ENCODE measurements around the gene NLRP2B. TPM values are rescaled to one million over a fixed set of nuclear protein-coding genes. Genes with fewer than 3 reads are reported as not detected.
"Not testable (repeated sequence)": the region's sequence is repeated elsewhere in the genome, so short reads cannot be mapped to it uniquely, and the experiment has no call there.

NLRP2B gene
- total RNA-seq, 1 experiment from 2014 or later, result not detected

DNA sequence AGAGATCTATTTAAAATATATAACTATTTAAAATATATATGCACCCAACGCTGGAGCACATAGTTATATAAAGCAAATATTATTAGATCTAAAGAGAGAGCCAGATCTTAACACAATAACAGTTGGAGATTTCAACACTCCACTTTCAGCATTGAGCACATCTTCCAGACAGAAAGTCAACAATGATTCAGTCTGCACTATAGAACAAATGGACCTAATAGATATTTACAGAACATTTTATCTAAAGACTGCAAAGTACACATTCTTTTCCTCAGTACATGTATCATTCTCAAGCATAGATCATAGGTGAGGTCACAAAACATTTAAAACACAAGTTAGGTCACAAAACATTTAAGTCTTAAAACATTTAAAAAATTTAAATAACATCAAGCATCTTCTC, 36.4 kb downstream of the NLRP2B start:
- Histone ChIP-seq H3K9me3 (ENCODE audit: low read depth, low read length, poor library complexity, severe bottlenecking) (no peaks in the 10 kb centered on the region), H3K4me1 (ENCODE audit: insufficient read depth, low read length, poor library complexity, severe bottlenecking) (no peaks in the 10 kb centered on the region), H3K36me3 (ENCODE audit: insufficient read depth, low read length, poor library complexity, severe bottlenecking) (no peaks in the 10 kb centered on the region), H3K27me3 (replicated peaks; ENCODE audit: insufficient read depth, low read depth, low read length, poor library complexity) (no peaks in the 10 kb centered on the region), H3K27ac (ENCODE audit: low read depth, low read length, poor library complexity, severe bottlenecking) (no peak overlapping the region), H3K4me3 (ENCODE audit: low read depth, low read length, poor library complexity, severe bottlenecking) (no peak overlapping the region)
- ChIA-PET CTCF (no interaction called here), POLR2A (ENCODE audit: low non-redundant PET) (no interaction called here)
- no peak for DNase-seq (ENCODE audit: low spot score)
- intact Hi-C loops (cut with micrococcal nuclease; ENCODE audit: unreplicated experiment), result no loop called here
- no peak for TF ChIP-seq EZH2 (IDR thresholded peaks at IDR 0.05; ENCODE audit: borderline replicate concordance, low read depth, low read length, poor library complexity, severe bottlenecking)
- TF ChIP-seq, protein P1, sequence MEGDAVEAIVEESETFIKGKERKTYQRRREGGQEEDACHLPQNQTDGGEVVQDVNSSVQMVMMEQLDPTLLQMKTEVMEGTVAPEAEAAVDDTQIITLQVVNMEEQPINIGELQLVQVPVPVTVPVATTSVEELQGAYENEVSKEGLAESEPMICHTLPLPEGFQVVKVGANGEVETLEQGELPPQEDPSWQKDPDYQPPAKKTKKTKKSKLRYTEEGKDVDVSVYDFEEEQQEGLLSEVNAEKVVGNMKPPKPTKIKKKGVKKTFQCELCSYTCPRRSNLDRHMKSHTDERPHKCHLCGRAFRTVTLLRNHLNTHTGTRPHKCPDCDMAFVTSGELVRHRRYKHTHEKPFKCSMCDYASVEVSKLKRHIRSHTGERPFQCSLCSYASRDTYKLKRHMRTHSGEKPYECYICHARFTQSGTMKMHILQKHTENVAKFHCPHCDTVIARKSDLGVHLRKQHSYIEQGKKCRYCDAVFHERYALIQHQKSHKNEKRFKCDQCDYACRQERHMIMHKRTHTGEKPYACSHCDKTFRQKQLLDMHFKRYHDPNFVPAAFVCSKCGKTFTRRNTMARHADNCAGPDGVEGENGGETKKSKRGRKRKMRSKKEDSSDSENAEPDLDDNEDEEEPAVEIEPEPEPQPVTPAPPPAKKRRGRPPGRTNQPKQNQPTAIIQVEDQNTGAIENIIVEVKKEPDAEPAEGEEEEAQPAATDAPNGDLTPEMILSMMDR (conservative IDR thresholded peaks at IDR 0.05; ENCODE audit: low read depth, low read length), result no peak
- no TSS peak for BruUV-seq (replicated peaks)

DNA sequence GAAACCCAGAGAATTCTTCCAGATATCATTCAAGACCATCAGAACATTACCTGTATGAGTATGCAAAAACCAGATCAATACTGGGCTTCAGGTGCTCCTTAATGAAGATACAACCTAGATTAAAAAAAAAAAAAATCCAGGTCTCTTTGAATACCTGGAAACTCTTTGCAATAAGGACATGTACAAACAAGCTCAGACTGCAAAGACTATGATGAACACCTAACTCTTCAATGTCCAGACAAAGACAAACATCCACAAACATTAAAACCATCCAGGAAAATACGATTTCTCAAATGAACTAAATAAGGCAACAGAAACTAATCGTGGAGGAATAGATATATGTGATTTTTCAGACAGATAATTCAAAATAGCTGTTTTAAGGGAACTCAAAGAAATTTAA, 38.7 kb downstream of the NLRP2B start:
- intact Hi-C loops (cut with micrococcal nuclease; ENCODE audit: unreplicated experiment), result no loop called here
- Histone ChIP-seq H3K4me1 (ENCODE audit: insufficient read depth, low read length, poor library complexity, severe bottlenecking) (no peaks in the 10 kb centered on the region), H3K4me3 (ENCODE audit: low read depth, low read length, poor library complexity, severe bottlenecking) (no peak overlapping the region), H3K9me3 (ENCODE audit: low read depth, low read length, poor library complexity, severe bottlenecking) (no peaks in the 10 kb centered on the region), H3K36me3 (ENCODE audit: insufficient read depth, low read length, poor library complexity, severe bottlenecking) (no peaks in the 10 kb centered on the region), H3K27ac (ENCODE audit: low read depth, low read length, poor library complexity, severe bottlenecking) (no peak overlapping the region), H3K27me3 (replicated peaks; ENCODE audit: insufficient read depth, low read depth, low read length, poor library complexity) (no peaks in the 10 kb centered on the region)
- ChIA-PET CTCF (no interaction called here), POLR2A (ENCODE audit: low non-redundant PET) (no interaction called here)
- TF ChIP-seq EZH2 (IDR thresholded peaks at IDR 0.05; ENCODE audit: borderline replicate concordance, low read depth, low read length, poor library complexity, severe bottlenecking), result no peak
- TF ChIP-seq, protein P1 (conservative IDR thresholded peaks at IDR 0.05; ENCODE audit: low read depth, low read length), result no peak
- no peak for DNase-seq (ENCODE audit: low spot score)
- BruUV-seq (replicated peaks), result no TSS peak

DNA sequence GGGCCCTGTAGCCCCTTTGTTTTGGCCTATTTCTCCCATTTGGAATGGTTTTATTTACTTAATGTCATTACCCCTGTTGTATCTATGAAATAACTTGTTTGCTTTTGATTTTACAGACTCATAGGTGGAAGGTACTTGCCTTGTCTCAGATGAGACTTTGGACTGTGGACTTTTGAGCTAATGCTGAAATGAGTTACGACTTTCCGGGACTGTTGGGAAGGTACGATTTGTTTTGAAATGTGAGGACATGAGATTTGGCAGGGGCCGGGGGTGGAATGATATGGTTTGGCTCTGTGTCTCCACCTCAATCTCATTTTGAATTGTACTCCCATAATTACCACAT, 39.4 kb downstream of the NLRP2B start:
- intact Hi-C loops (cut with micrococcal nuclease; ENCODE audit: unreplicated experiment), result no loop called here
- Histone ChIP-seq H3K27me3 (replicated peaks; ENCODE audit: insufficient read depth, low read depth, low read length, poor library complexity) (no peaks in the 10 kb centered on the region), H3K4me1 (ENCODE audit: insufficient read depth, low read length, poor library complexity, severe bottlenecking) (no peaks in the 10 kb centered on the region), H3K9me3 (ENCODE audit: low read depth, low read length, poor library complexity, severe bottlenecking) (no peaks in the 10 kb centered on the region), H3K27ac (ENCODE audit: low read depth, low read length, poor library complexity, severe bottlenecking) (no peak overlapping the region), H3K36me3 (ENCODE audit: insufficient read depth, low read length, poor library complexity, severe bottlenecking) (no peaks in the 10 kb centered on the region), H3K4me3 (ENCODE audit: low read depth, low read length, poor library complexity, severe bottlenecking) (no peak overlapping the region)
- CTCF ChIA-PET, result no interaction called here
- DNase-seq (ENCODE audit: low spot score), result no peak
- POLR2A ChIA-PET (ENCODE audit: low non-redundant PET), result no interaction called here
- TF ChIP-seq, protein P1 (conservative IDR thresholded peaks at IDR 0.05; ENCODE audit: low read depth, low read length), result no peak
- no peak for TF ChIP-seq EZH2 (IDR thresholded peaks at IDR 0.05; ENCODE audit: borderline replicate concordance, low read depth, low read length, poor library complexity, severe bottlenecking)
- no TSS peak for BruUV-seq (replicated peaks)

DNA sequence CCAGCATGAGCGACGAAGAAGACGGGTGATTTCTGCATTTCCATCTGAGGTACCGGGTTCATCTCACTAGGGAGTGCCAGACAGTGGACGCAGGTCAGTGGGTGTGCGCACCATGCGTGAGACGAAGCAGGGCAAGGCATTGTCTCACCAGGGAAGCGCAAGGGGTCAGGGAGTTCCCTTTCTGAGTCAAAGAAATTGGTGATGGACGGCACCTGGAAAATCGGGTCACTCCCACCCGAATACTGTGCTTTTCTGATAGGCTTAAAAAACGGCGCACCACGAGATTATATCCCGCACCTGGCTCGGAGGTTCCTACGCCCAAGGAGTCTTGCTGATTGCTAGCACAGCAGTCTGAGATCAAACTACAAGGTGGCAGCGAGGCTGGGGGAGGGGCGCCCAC, 50.6 kb downstream of the NLRP2B start:
- BruUV-seq (replicated peaks), result not testable (repeated sequence)

More for the DNA sequence above, 50.6 kb downstream of the NLRP2B start:
- H3K36me3 ChIP-seq (ENCODE audit: insufficient read depth, low read length, poor library complexity, severe bottlenecking); CTCF ChIA-PET; H3K9me3 ChIP-seq (ENCODE audit: low read depth, low read length, poor library complexity, severe bottlenecking); DNase-seq (ENCODE audit: low spot score); POLR2A ChIA-PET (ENCODE audit: low non-redundant PET); H3K27ac ChIP-seq (ENCODE audit: low read depth, low read length, poor library complexity, severe bottlenecking); H3K4me1 ChIP-seq (ENCODE audit: insufficient read depth, low read length, poor library complexity, severe bottlenecking); H3K27me3 ChIP-seq (replicated peaks; ENCODE audit: insufficient read depth, low read depth, low read length, poor library complexity); H3K4me3 ChIP-seq (ENCODE audit: low read depth, low read length, poor library complexity, severe bottlenecking); intact Hi-C loops (cut with micrococcal nuclease; ENCODE audit: unreplicated experiment): not testable (repeated sequence)
